HepG2 (cell line): ENCODE measurements around the gene PIK3C2B. TPM values are rescaled to one million over a fixed set of nuclear protein-coding genes. Genes with fewer than 3 reads are reported as not detected.
A peak's percentile ranks its signal among the peaks of the same experiment; 100 is the strongest.

Experiments used
- BCL3 ChIP-seq: sonication (generic); formaldehyde crosslinking; IDR thresholded peaks from 2 replicates; pipeline ENCODE4 v1.5.1; 2020; ENCODE audit warnings: mild to moderate bottlenecking, missing genetic modification reagents, moderate library complexity
- ELF1 ChIP-seq: sonication (generic); formaldehyde crosslinking; IDR thresholded peaks from 2 replicates; pipeline ENCODE4 v1.4.0; 2020; ENCODE audit warnings: missing genetic modification reagents
- GLI4 ChIP-seq: sonication (generic); formaldehyde crosslinking; IDR thresholded peaks from 2 replicates; pipeline ENCODE4 v1.5.1; 2020; ENCODE audit warnings: missing genetic modification reagents, mild to moderate bottlenecking, moderate library complexity, borderline replicate concordance
- GMEB2 ChIP-seq: IDR thresholded peaks from 2 replicates; pipeline ENCODE4 v1.6.1; 2016; ENCODE audit warnings: missing biosample characterization, missing genetic modification reagents, low read depth
- HNRNPK ChIP-seq: fragments of 200-400 bp; formaldehyde crosslinking; IDR thresholded peaks from 2 replicates; pipeline ENCODE4 v1.6.1; 2018; ENCODE audit warnings: low read length, low read depth, moderate library complexity, mild to moderate bottlenecking; ENCODE audit not compliant: poor library complexity, severe bottlenecking
- HOXA9 ChIP-seq: sonication (generic); formaldehyde crosslinking; IDR thresholded peaks from 2 replicates; pipeline ENCODE4 v1.8.1; 2022; ENCODE audit warnings: missing genetic modification reagents, mild to moderate bottlenecking, moderate library complexity, borderline replicate concordance
- KDM6A ChIP-seq: IDR thresholded peaks from 2 replicates; pipeline ENCODE4 v1.6.1; 2016; ENCODE audit warnings: low read depth
- MLXIP ChIP-seq: sonication (generic); formaldehyde crosslinking; IDR thresholded peaks from 2 replicates; pipeline ENCODE4 v1.9.0; 2021; ENCODE audit warnings: missing genetic modification reagents, borderline replicate concordance
- SP2 ChIP-seq: sonication (generic); formaldehyde crosslinking; IDR thresholded peaks from 2 replicates; pipeline ENCODE4 v1.5.1; 2020; ENCODE audit warnings: mild to moderate bottlenecking, missing genetic modification reagents
- TEF ChIP-seq: sonication (generic); formaldehyde crosslinking; IDR thresholded peaks from 2 replicates; pipeline ENCODE4 v1.5.0; 2020; ENCODE audit warnings: missing genetic modification reagents
- ZBED4 ChIP-seq: sonication (generic); formaldehyde crosslinking; IDR thresholded peaks from 2 replicates; pipeline ENCODE4 v1.4.0; 2020; ENCODE audit warnings: missing genetic modification reagents, borderline replicate concordance
- ZNF362 ChIP-seq: sonication (generic); formaldehyde crosslinking; IDR thresholded peaks from 2 replicates; pipeline ENCODE4 v1.4.0; 2020; ENCODE audit warnings: missing genetic modification reagents, mild to moderate bottlenecking, borderline replicate concordance
- ZNF564 ChIP-seq: sonication (generic); formaldehyde crosslinking; IDR thresholded peaks from 2 replicates; pipeline ENCODE4 v1.8.1; 2023; ENCODE audit warnings: mild to moderate bottlenecking, missing genetic modification reagents
- ZNF704 ChIP-seq: sonication (generic); formaldehyde crosslinking; IDR thresholded peaks from 2 replicates; pipeline ENCODE4 v1.8.1; 2023; ENCODE audit warnings: mild to moderate bottlenecking, inconsistent platforms, moderate library complexity, missing genetic modification reagents, borderline replicate concordance
- polyA plus RNA-seq, 8 experiments: library from polyadenylated mRNA; depleted of rRNA in 3 of 8; stranded (reverse) in 7 of 8; unstranded in 1 of 8; fragments of >200 nt; fragmentation: Illumina TruSeq in 4 of 8; extraction: Trizol in 4 of 8; gene quantifications; 2 replicates each; pipeline versions ENCODE4 v1.2.1 to v1.2.3, GENCODE V29; 2011 to 2016; ENCODE audit warnings: low read depth in 4 of 8, missing spikeins in 1 of 8, mixed read lengths in 1 of 8; ENCODE audit not compliant: insufficient read depth in 1 of 8
- total RNA-seq, 5 experiments: library from RNA; depleted of rRNA; stranded (reverse); fragments of >200 nt; fragmentation: Illumina TruSeq; extraction: Trizol; gene quantifications; 2 replicates each; pipeline ENCODE4 v1.2.3, GENCODE V29; 2016; ENCODE audit warnings: low read depth in 1 of 5

The PIK3C2B gene
- total and polyA plus RNA-seq, 2 of the 13 experiments (the other 11 are each of a cell fraction or from before 2014, with no cell fraction given) = 3.4 to 4.5 TPM

GRCh38 chr1:204516180-204516879 is 21.7 kb upstream of the PIK3C2B start, which contains the start of gene MDM4 (continued):
- 0 out of 2 replicates have a peak, but pooled peaks have one; percentile 39 for TF ChIP-seq ZNF362 (CRISPR knock-in tag)
- peak; percentile 90 for TF ChIP-seq ELF1 (CRISPR knock-in tag)
- peak; percentile 74 for TF ChIP-seq KDM6A (CRISPR knock-in tag)
- TF ChIP-seq ZNF564 = peak; percentile 42; the same call in 1 of the 2 replicates
- TF ChIP-seq TEF = no peak
- peak; percentile 89 for TF ChIP-seq HOXA9
- peak; percentile 94; the same call in 1 of the 2 replicates for TF ChIP-seq GLI4 (CRISPR knock-in tag)
- 0 out of 2 replicates have a peak, but pooled peaks have one; percentile 41 for TF ChIP-seq MLXIP (CRISPR knock-in tag)
- peak; percentile 98 for TF ChIP-seq HNRNPK
- TF ChIP-seq BCL3 (CRISPR knock-in tag) = peak; percentile 70; the same call in 1 of the 2 replicates
- no peak; the same call in 1 of the 2 replicates for TF ChIP-seq ZBED4 (CRISPR knock-in tag)
- peak; percentile 61; the same call in 1 of the 2 replicates for TF ChIP-seq SP2
- no peak for TF ChIP-seq GMEB2
- peak; percentile 90 for TF ChIP-seq ZNF704
